Upper lobe of left lung (tissue), 4 donors: ENCODE measurements around the gene TPTE2.
A peak's percentile ranks its signal among the peaks of the same experiment; 100 is the strongest.
"Not testable (repeated sequence)": the region's sequence is repeated elsewhere in the genome, so short reads cannot be mapped to it uniquely, and the experiment has no call there.

ENCODE experiments used
- EP300 ChIP-seq, 4 donors: sonication (generic); formaldehyde crosslinking; IDR thresholded peaks; one replicate each; pipeline ENCODE4 v1.5.1; 2017; ENCODE audit warnings: antibody characterized with exemption in 4 of 4, control low read depth in 2 of 4
- POLR2A ChIP-seq, 4 donors: fragments of 450-650 bp; IDR thresholded peaks; one replicate each; pipeline ENCODE4 v1.5.1; 2016 to 2017; ENCODE audit warnings: antibody characterized with exemption in 4 of 4, mild to moderate bottlenecking in 2 of 4
- POLR2AphosphoS5 ChIP-seq, 2 donors: sonication (generic); formaldehyde crosslinking; IDR thresholded peaks; one replicate each; pipeline ENCODE4 v1.5.1; 2017; ENCODE audit warnings: antibody characterized with exemption in 2 of 2
- TF ChIP-seq, protein P1 (sequence below), 6 experiments: fragments of 450-650 bp in 4 of 6; fragments of 200-600 bp in 2 of 6; sonication (generic) in 2 of 6; IDR thresholded peaks; one replicate each; pipeline ENCODE4 v1.5.1; 2016 to 2019; ENCODE audit warnings: antibody characterized with exemption in 6 of 6

DNA sequence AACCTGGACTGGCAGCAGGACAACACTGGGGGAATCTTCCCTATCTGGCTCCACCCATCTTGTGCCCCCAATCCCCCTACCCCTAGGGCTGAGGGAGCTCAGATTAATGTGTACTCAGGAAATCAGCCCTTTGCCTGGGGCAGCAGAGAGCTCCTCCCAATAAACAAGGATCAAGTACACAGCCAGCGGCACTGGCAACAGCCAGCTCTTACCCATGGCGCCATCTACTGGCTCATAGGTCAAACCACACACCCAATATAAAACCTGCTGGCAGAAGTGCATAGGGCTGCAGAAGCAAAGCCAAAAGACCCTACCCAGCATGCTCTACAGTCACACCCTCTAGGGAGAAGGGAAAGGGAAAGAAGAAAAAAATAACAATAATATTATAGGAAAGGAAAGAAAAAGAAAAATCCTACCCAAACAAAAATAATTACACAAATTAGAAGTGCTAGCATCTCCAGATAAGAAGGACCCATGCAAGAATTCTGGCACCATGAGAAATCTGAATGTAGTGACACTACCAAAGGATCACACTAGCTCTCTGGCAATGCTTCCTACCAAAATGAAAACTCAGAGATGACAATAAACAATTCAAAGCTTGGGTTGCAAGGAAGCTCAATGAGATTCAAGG is 122.2 kb downstream of the TPTE2 start:
- TF ChIP-seq, protein P1, sequence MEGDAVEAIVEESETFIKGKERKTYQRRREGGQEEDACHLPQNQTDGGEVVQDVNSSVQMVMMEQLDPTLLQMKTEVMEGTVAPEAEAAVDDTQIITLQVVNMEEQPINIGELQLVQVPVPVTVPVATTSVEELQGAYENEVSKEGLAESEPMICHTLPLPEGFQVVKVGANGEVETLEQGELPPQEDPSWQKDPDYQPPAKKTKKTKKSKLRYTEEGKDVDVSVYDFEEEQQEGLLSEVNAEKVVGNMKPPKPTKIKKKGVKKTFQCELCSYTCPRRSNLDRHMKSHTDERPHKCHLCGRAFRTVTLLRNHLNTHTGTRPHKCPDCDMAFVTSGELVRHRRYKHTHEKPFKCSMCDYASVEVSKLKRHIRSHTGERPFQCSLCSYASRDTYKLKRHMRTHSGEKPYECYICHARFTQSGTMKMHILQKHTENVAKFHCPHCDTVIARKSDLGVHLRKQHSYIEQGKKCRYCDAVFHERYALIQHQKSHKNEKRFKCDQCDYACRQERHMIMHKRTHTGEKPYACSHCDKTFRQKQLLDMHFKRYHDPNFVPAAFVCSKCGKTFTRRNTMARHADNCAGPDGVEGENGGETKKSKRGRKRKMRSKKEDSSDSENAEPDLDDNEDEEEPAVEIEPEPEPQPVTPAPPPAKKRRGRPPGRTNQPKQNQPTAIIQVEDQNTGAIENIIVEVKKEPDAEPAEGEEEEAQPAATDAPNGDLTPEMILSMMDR (IDR thresholded peaks at IDR 0.05), result peak in 2 of 6 experiments; percentile 14 to 50
- TF ChIP-seq POLR2A, POLR2AphosphoS5, EP300 (IDR thresholded peaks at IDR 0.05): not testable (repeated sequence)
